ENCODE results near the gene MPC1. TPM values are rescaled to one million over a fixed set of nuclear protein-coding genes. Genes with fewer than 3 reads are reported as not detected.

Gene MPC1
- total RNA-seq, 5 donors from 2014 or later (not counting 1 experiment from before 2014, with no cell fraction given) = 23.8 to 31.2 (median 27.5) TPM

DNA sequence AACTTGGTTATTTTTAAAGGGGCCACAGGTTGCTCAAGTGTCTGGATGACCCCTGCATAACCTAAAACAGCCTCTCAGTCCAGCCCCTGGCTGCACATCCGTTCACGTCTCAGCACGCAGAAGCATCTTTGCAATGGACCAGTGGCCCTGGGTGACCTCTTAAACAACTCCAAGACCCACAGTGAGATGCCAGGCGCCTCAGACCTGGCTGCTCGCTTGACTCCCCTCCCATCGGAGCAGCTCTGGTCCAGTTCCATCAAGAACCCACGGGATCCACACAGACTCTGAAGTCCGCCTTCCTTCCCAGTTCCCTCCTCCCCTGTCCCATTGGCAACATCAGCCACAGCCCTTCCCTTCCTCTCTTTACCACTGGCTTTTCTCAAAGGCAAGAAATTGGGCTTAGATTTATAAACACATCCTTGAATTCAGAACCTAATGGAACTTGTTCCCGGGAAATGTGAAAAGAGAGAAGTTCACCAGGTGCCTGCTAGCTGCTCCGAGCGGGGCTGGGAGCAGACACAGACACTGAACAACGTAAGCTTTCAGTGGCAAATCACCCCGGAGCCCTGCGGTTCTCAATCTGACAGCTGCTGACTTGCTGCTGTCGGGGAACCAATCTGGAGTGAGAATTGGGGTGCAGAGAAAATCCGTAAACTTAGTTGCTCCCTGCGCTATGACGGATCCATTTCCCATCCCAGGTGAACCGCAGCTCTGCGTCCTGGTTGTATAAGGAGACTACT lies 39.6 kb upstream of the MPC1 start:
- Histone ChIP-seq H3K27me3 (replicated peaks in 1 of 2; ENCODE audit: control insufficient read depth in 2 of 2, extremely low read depth in 1 of 2, insufficient read depth in 2 of 2, low read length in 1 of 2) (no peaks in the 10 kb centered on the region), H3K36me3 (ENCODE audit: control insufficient read depth in 2 of 2, extremely low read depth in 1 of 2, insufficient read depth in 1 of 2, low read length in 1 of 2) (peaks cover 0 to 7% of the 10 kb centered on the region in 2 donors), H3K27ac (ENCODE audit: low read length) (no peak overlapping the region), H3K4me1 (ENCODE audit: control insufficient read depth in 1 of 2, extremely low read depth in 1 of 2, insufficient read depth in 2 of 2, low read length in 2 of 2) (peaks cover 22 to 39% of the 10 kb centered on the region in 2 experiments), H3K9me3 (no peaks in the 10 kb centered on the region), H3K4me3 (ENCODE audit: control insufficient read depth in 1 of 2, extremely low read depth in 1 of 2, low read length in 1 of 2) (no peak overlapping the region)
- Mint-ChIP-seq H3K27ac (peak overlapping the region in 1 of 2 donors; percentile 73), H3K4me3 (no peak overlapping the region), H3K36me3 (no peaks in the 10 kb centered on the region), H3K4me1 (peaks cover 34 to 45% (median 41%) of the 10 kb centered on the region in 3 donors), H3K27me3 (no peaks in the 10 kb centered on the region), H3K9me3 (no peaks in the 10 kb centered on the region)
- WGBS (ENCODE audit: insufficient coverage) = 97% methylated on average over 16 of the region's 20 CpGs
- ChIA-PET POLR2A (no interaction called here), CTCF (interaction anchor here in 1 of 2 donors (0.5 kb wide), 1 partner anchor 104 kb away, joined by 3 read pairs; no protein-coding TSS in a partner anchor)
- ATAC-seq (replicated peaks in 1 of 4) (no peak), DNase-seq (peak in 2 of 35 experiments; percentile 3 to 13)

DNA sequence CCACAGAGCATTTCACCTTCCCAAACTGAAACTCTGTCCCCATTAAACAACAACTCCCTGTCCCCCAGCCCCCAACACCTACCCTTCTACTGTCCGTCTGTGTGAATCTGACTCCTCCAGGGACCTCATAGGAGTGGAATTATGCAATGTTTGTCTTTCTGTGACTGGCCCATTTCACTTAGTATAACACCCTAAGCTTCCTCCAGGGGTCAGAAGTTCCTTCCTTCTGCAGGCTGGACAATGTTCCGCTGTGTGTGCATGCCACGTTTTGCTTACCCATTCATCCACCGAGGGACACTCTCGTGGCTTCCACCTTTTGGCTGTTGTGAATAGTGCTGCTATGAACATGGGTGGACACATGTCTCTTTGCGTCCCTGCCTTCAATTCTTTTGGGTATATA lies 37.6 kb upstream of the MPC1 start:
- peaks cover 0 to 7% of the 10 kb centered on the region in 2 donors for H3K36me3 ChIP-seq (ENCODE audit: control insufficient read depth in 2 of 2, extremely low read depth in 1 of 2, insufficient read depth in 1 of 2, low read length in 1 of 2)
- no peak for ATAC-seq (replicated peaks in 1 of 4)
- H3K27me3 Mint-ChIP-seq = no peaks in the 10 kb centered on the region
- ChIA-PET CTCF (no interaction called here), POLR2A (no interaction called here)
- H3K4me1 Mint-ChIP-seq = peaks cover 54 to 65% (median 61%) of the 10 kb centered on the region in 3 donors
- DNase-seq = peak in 1 of 35 experiments; percentile 9
- no peak overlapping the region for H3K4me3 ChIP-seq (ENCODE audit: control insufficient read depth in 1 of 2, extremely low read depth in 1 of 2, low read length in 1 of 2)
- H3K4me3 Mint-ChIP-seq = peak overlapping the region in 2 of 3 donors; percentile 34 to 77
- peaks cover 17% of the 10 kb centered on the region for H3K36me3 Mint-ChIP-seq
- H3K4me1 ChIP-seq (ENCODE audit: control insufficient read depth in 1 of 2, extremely low read depth in 1 of 2, insufficient read depth in 2 of 2, low read length in 2 of 2) = peaks cover 39 to 60% of the 10 kb centered on the region in 2 experiments
- 92% methylated on average over 2 of the region's 6 CpGs for WGBS (ENCODE audit: insufficient coverage)
- H3K27ac Mint-ChIP-seq = peak overlapping the region; percentile 94 to 95
- peaks cover 4 to 15% (median 12%) of the 10 kb centered on the region in 3 donors for H3K9me3 Mint-ChIP-seq
- peak overlapping the region; percentile 82 for H3K27ac ChIP-seq (ENCODE audit: low read length)
- no peaks in the 10 kb centered on the region for H3K9me3 ChIP-seq
- no peaks in the 10 kb centered on the region for H3K27me3 ChIP-seq (replicated peaks in 1 of 2; ENCODE audit: control insufficient read depth in 2 of 2, extremely low read depth in 1 of 2, insufficient read depth in 2 of 2, low read length in 1 of 2)

DNA sequence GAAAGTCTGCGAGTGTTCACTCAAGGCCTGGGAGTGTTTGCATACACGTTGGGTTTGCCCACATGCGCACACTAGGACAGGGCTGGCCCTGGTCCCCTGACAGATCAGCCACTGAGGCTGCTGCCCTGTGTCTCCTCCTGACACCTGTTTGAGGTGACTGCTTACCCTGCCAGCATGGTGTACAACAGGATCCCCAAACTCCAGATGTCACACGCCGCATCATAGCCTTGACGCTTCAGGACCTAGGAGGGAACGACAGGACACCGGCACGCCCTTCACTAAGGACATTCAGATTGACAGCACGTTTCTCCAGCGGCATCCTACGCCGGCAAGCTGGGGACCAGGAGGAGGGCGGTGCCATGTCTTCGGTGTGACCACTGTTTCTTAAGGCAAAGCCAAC lies 37.0 kb upstream of the MPC1 start:
- DNase-seq (peak in 2 of 35 experiments; percentile 2 to 19), ATAC-seq (replicated peaks in 1 of 4) (no peak)
- peak overlapping the region; percentile 94 to 95 for H3K27ac Mint-ChIP-seq
- Histone ChIP-seq H3K9me3 (no peaks in the 10 kb centered on the region), H3K4me1 (ENCODE audit: control insufficient read depth in 1 of 2, extremely low read depth in 1 of 2, insufficient read depth in 2 of 2, low read length in 2 of 2) (peaks cover 44 to 65% of the 10 kb centered on the region in 2 experiments), H3K27me3 (replicated peaks in 1 of 2; ENCODE audit: control insufficient read depth in 2 of 2, extremely low read depth in 1 of 2, insufficient read depth in 2 of 2, low read length in 1 of 2) (no peaks in the 10 kb centered on the region), H3K4me3 (ENCODE audit: control insufficient read depth in 1 of 2, extremely low read depth in 1 of 2, low read length in 1 of 2) (no peak overlapping the region), H3K36me3 (ENCODE audit: control insufficient read depth in 2 of 2, extremely low read depth in 1 of 2, insufficient read depth in 1 of 2, low read length in 1 of 2) (peaks cover 0 to 7% of the 10 kb centered on the region in 2 donors), H3K27ac (ENCODE audit: low read length) (peak overlapping the region; percentile 82)
- CTCF ChIA-PET = interaction anchor here in 1 of 2 donors (0.5 kb wide), 1 partner anchor 39 kb away, joined by 3 read pairs; no protein-coding TSS in a partner anchor
- H3K4me3 Mint-ChIP-seq = peak overlapping the region; percentile 28 to 77 (median 43)
- WGBS (ENCODE audit: insufficient coverage) = 90% methylated on average over 15 of the region's 15 CpGs
- H3K27me3 Mint-ChIP-seq = no peaks in the 10 kb centered on the region
- POLR2A ChIA-PET = no interaction called here
- peaks cover 20% of the 10 kb centered on the region for H3K36me3 Mint-ChIP-seq
- H3K9me3 Mint-ChIP-seq = peaks cover 4 to 15% (median 12%) of the 10 kb centered on the region in 3 donors
- H3K4me1 Mint-ChIP-seq = peaks cover 60 to 71% (median 67%) of the 10 kb centered on the region in 3 donors

DNA sequence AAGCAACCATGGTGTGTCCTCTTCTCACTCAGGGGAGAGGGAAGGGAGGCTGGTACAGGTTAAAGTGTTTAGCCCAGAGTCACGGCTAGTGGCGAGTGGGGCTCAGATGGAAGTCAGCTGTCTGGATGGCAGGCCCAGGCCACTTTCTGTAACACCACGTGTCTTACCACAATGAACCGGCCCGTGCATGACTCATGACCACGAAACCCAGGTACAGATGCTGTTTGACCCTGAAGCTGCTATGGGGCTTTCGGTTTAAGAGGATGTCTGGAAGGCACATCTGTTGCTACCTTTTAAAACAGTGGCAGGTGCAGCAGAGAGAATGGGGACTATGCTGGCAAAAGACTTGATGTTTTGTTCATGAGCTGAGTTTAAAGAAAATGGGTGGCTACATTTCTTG lies 36.5 kb upstream of the MPC1 start:
- peak; percentile 31 to 64 (median 58) for ATAC-seq (replicated peaks in 1 of 4)
- CTCF ChIA-PET = interaction anchor here in 1 of 2 donors (0.5 kb wide), 1 partner anchor 38 kb away, joined by 3 read pairs; no protein-coding TSS in a partner anchor
- peaks cover 0 to 7% of the 10 kb centered on the region in 2 donors for H3K36me3 ChIP-seq (ENCODE audit: control insufficient read depth in 2 of 2, extremely low read depth in 1 of 2, insufficient read depth in 1 of 2, low read length in 1 of 2)

DNA sequence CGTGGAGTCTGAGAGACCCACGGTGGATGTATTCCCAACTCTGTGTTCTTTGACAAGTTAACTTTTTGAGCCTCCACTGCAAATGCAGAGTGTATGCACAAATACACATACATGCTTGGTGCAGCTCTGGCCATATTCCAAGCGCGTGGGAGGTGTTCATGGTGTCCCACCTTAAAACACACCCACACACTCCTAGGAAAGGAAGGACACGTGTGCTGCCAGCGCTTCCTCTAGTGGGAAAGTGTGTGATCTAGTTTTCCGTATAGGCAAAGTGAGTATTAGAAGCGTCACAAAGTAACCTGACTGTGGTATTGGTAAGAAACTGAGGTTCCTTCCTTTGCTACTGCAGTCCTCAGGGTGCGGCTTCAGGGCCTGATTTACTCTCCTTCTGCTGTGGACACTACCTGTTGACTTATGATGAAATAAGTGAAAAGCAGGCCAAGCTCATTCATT lies 36.0 kb upstream of the MPC1 start:
- WGBS (ENCODE audit: insufficient coverage) = 17% methylated on average over 1 of the region's 9 CpGs
- peak overlapping the region in 2 of 3 donors; percentile 58 to 77 for H3K4me3 Mint-ChIP-seq
- ATAC-seq (replicated peaks in 1 of 4) = no peak

More for the DNA sequence above, 36.5 kb upstream of the MPC1 start:
- DNase-seq = peak in 20 of 35 experiments; percentile 18 to 73 (median 36)
- H3K4me1 Mint-ChIP-seq = peaks cover 64 to 76% (median 72%) of the 10 kb centered on the region in 3 donors
- H3K27ac ChIP-seq (ENCODE audit: low read length) = peak overlapping the region; percentile 82
- peaks cover 4 to 15% (median 12%) of the 10 kb centered on the region in 3 donors for H3K9me3 Mint-ChIP-seq
- WGBS (ENCODE audit: insufficient coverage) = 0% methylated on average over 4 of the region's 7 CpGs
- no peaks in the 10 kb centered on the region for H3K9me3 ChIP-seq
- POLR2A ChIA-PET = no interaction called here
- H3K27me3 ChIP-seq (replicated peaks in 1 of 2; ENCODE audit: control insufficient read depth in 2 of 2, extremely low read depth in 1 of 2, insufficient read depth in 2 of 2, low read length in 1 of 2) = no peaks in the 10 kb centered on the region
- peaks cover 47 to 68% of the 10 kb centered on the region in 2 experiments for H3K4me1 ChIP-seq (ENCODE audit: control insufficient read depth in 1 of 2, extremely low read depth in 1 of 2, insufficient read depth in 2 of 2, low read length in 2 of 2)
- H3K27me3 Mint-ChIP-seq = no peaks in the 10 kb centered on the region
- no peak overlapping the region for H3K4me3 ChIP-seq (ENCODE audit: control insufficient read depth in 1 of 2, extremely low read depth in 1 of 2, low read length in 1 of 2)
- peak overlapping the region; percentile 28 to 77 (median 43) for H3K4me3 Mint-ChIP-seq
- peaks cover 20% of the 10 kb centered on the region for H3K36me3 Mint-ChIP-seq
- peak overlapping the region; percentile 94 to 95 for H3K27ac Mint-ChIP-seq

DNA sequence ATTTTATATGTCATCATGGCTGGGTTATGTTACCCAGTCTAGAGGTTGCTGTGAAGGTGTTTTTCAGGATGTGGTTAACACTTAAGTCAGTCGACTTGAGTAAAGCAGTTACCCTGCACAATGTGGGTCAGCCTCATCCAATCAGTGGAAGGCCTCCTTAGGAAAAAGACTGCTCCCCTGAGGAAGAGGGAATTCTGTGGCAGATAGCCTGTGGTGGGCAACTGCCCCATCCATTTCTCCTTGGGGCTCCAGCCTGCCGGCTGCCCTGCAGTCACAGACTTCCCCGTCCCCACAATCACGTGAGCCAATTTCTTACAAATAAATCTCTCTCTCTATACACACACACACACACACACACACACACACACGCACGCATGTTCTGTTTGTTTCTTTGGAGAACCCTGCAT lies 34.5 kb upstream of the MPC1 start:
- Mint-ChIP-seq H3K4me3 (peak overlapping the region; percentile 51 to 77 (median 55)), H3K4me1 (peaks cover 82 to 92% (median 91%) of the 10 kb centered on the region in 3 donors), H3K27me3 (no peaks in the 10 kb centered on the region), H3K27ac (peak overlapping the region; percentile 94 to 95), H3K9me3 (peaks cover 4 to 15% (median 12%) of the 10 kb centered on the region in 3 donors), H3K36me3 (peaks cover 20% of the 10 kb centered on the region)
- Histone ChIP-seq H3K27me3 (replicated peaks in 1 of 2; ENCODE audit: control insufficient read depth in 2 of 2, extremely low read depth in 1 of 2, insufficient read depth in 2 of 2, low read length in 1 of 2) (no peaks in the 10 kb centered on the region), H3K36me3 (ENCODE audit: control insufficient read depth in 2 of 2, extremely low read depth in 1 of 2, insufficient read depth in 1 of 2, low read length in 1 of 2) (peaks cover 0 to 4% of the 10 kb centered on the region in 2 donors), H3K27ac (ENCODE audit: low read length) (peak overlapping the region; percentile 82), H3K4me1 (ENCODE audit: control insufficient read depth in 1 of 2, extremely low read depth in 1 of 2, insufficient read depth in 2 of 2, low read length in 2 of 2) (peaks cover 60 to 84% of the 10 kb centered on the region in 2 experiments), H3K4me3 (ENCODE audit: control insufficient read depth in 1 of 2, extremely low read depth in 1 of 2, low read length in 1 of 2) (no peak overlapping the region), H3K9me3 (no peaks in the 10 kb centered on the region)
- ATAC-seq (replicated peaks in 1 of 4) (peak; percentile 81 to 91 (median 82)), DNase-seq (peak; percentile 45 to 88 (median 62))
- CTCF ChIA-PET = interaction anchor here in 1 of 2 donors (0.6 to 0.8 kb wide), 2 partner anchors 18 to 36 kb away, joined by 3 to 5 read pairs; no protein-coding TSS in a partner anchor
- POLR2A ChIA-PET = no interaction called here
- 0% methylated on average over 1 of the region's 6 CpGs for WGBS (ENCODE audit: insufficient coverage)

More for the DNA sequence above, 36.0 kb upstream of the MPC1 start:
- CTCF ChIA-PET = interaction anchor here in 1 of 2 donors (0.7 kb wide), 1 partner anchor 16 kb away, joined by 5 read pairs; no protein-coding TSS in a partner anchor
- Histone ChIP-seq H3K27me3 (replicated peaks in 1 of 2; ENCODE audit: control insufficient read depth in 2 of 2, extremely low read depth in 1 of 2, insufficient read depth in 2 of 2, low read length in 1 of 2) (no peaks in the 10 kb centered on the region), H3K27ac (ENCODE audit: low read length) (peak overlapping the region; percentile 82), H3K9me3 (no peaks in the 10 kb centered on the region), H3K4me1 (ENCODE audit: control insufficient read depth in 1 of 2, extremely low read depth in 1 of 2, insufficient read depth in 2 of 2, low read length in 2 of 2) (peaks cover 53 to 70% of the 10 kb centered on the region in 2 experiments), H3K36me3 (ENCODE audit: control insufficient read depth in 2 of 2, extremely low read depth in 1 of 2, insufficient read depth in 1 of 2, low read length in 1 of 2) (peaks cover 0 to 7% of the 10 kb centered on the region in 2 donors), H3K4me3 (ENCODE audit: control insufficient read depth in 1 of 2, extremely low read depth in 1 of 2, low read length in 1 of 2) (no peak overlapping the region)
- peak in 3 of 35 experiments; percentile 12 to 47 (median 25) for DNase-seq
- peaks cover 20% of the 10 kb centered on the region for H3K36me3 Mint-ChIP-seq
- POLR2A ChIA-PET = no interaction called here
- H3K27me3 Mint-ChIP-seq = no peaks in the 10 kb centered on the region
- peaks cover 4 to 15% (median 12%) of the 10 kb centered on the region in 3 donors for H3K9me3 Mint-ChIP-seq
- H3K27ac Mint-ChIP-seq = peak overlapping the region; percentile 94 to 95
- peaks cover 70 to 81% (median 77%) of the 10 kb centered on the region in 3 donors for H3K4me1 Mint-ChIP-seq
